SK-N-SH (cell line): ENCODE results near the gene NCKAP5.

ENCODE experiments used
- CTCF ChIP-seq: fragments of 200-600 bp; sonication (generic); IDR thresholded peaks from 2 replicates; pipeline ENCODE4 v1.6.1; 2017; ENCODE audit warnings: antibody characterized with exemption, mild to moderate bottlenecking, moderate library complexity
- RAD21 ChIP-seq: IDR thresholded peaks from 2 replicates; pipeline ENCODE4 v1.6.1; 2012; ENCODE audit warnings: mild to moderate bottlenecking, low read length
- TF ChIP-seq, protein P1 (sequence below): IDR thresholded peaks from 2 replicates; pipeline ENCODE4 v1.4.0; 2012; ENCODE audit warnings: low read depth

DNA sequence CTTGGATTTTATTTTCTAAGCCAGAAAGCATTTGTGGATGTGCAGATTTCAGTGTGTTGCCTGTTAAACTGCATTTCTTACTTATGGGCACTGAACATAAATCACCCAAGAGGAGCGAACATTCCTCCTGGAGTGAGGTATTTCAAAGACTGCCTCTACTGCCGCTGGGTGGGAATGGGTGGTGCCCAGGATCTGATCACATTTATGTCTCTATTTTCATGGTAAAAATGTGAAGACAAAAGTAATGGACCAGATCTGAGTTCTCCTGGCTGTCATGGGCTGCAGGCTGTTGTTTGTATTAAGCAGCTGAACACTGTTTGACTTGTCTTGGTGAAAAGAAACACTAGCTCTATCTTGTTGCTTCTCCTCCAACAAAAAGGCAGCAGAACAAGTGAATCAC, 251.7 kb downstream of the NCKAP5 start:
- TF ChIP-seq, protein P1, sequence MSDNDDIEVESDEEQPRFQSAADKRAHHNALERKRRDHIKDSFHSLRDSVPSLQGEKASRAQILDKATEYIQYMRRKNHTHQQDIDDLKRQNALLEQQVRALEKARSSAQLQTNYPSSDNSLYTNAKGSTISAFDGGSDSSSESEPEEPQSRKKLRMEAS, result no peak
- TF ChIP-seq CTCF (no peak), RAD21 (no peak)
